ENCODE measurements around the gene PTPRG.

The PTPRG gene

DNA sequence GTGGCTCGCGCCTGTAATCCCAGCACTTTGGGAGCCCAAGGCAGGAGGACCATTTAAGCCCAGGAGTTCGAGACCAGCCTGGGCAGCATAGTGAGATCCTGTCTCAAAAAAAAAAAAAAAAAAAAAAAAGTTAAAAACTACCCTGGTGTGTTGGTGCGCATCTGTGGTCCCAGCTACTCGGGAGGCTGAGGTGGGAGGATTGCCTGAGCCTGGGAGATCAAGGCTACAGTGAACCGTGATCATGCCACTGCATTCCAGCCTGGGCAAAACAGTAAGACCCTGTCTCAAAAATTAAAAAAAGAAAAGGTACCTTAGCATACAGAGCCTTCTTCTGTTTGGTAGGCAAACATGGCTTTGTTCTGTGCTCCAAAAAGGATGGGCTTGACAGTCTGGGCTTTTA lies 57.5 kb downstream of the PTPRG start:
- DNase-seq (ENCODE audit: low read depth), result no peak

DNA sequence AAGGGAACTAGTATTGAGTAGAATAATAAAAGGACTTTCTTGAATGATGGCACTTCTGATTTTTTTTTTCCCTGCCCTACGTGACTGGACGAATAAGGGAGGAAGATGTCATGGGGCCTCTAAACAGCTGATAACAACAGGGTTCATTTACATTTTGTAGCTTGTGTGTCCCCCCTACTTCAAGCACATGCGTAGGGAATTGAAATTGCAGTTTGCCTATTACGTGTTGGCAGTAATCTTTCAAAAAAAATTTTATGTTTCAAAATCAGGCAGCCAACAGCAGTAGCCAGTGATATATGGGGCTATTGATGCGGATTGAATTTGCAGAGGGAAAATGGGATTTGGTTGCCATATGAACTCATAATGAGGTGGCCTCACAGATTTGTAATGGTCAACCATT lies 58.7 kb downstream of the PTPRG start:
- no peak for DNase-seq (ENCODE audit: low read depth)

DNA sequence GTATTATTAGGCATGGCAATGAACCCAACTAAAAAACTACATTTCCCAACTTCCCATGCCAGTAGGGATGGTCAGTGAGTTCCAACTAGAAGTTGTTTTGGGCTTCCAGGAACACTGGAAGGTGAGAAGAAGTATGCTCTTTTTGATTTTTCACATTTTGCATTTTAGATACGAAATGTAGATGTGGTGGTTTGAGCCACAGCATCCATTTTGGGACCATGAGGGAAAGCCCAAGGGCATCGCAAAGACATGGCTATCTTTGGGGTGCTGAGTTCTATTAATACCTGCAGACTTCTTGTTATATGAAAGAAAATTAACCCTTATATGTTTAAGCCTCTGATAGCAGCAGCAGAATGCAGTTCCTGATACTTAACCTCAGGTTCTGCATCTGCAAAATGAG lies 62.9 kb downstream of the PTPRG start:
- no peak for DNase-seq (ENCODE audit: low read depth)

DNA sequence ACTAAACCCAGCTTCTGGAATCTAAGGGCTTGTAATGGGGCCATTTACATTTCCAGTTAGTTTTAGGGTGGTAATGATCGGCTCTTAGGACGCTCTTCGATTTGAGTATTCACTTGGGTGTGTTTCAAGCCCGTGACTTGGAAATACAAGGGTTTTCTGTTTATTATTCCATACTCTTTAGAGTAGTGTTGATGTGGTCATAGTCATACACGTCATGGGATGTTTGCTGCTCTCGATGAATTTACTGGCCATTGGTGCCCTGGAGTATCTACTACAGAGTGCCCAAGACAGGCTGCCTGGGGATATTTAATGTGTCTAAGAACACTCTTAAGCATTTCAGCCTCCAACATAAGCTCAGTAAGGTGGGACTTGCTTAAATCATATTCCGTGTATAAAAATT lies 64.1 kb downstream of the PTPRG start:
- no peak for DNase-seq (ENCODE audit: low read depth)

DNA sequence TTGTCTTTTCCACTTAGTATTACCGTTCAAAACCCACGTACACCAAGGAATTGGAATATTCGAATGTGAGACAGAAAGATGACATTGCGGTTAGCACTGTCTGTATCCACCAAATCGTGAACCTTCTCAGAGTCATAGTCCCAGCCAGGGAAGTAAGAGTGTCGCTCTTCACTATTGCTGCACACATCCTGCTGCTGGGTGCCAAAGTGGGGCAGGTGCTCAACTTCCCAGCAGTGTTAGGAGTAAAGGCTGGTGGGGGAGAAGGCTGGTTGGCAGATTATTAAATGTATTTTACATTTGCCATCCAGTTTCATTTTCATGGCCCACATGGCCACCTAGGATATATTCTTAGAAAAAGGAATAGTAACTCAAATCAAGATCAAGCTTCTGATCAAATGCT lies 65.1 kb downstream of the PTPRG start:
- no peak for DNase-seq (ENCODE audit: low read depth)

DNA sequence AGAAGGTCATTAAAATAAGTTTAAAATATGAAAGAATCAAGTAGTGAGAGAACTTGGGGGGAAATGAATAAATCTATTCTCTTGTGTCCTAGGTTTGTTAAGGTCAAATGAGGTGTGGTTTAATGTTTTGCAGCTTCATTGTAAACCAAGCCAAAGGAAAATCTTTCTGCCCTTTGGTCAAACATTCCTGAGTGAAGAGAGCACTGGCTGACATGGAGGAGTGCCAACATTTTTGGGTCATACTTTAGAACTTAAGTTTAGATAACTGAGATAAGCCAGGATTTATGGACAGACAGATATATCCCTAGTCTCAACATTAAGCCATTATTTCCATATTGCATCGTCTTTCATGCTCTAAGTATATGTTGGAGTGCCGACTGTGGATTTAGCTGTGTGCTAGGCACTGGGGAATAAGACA lies 66.4 kb downstream of the PTPRG start:
- DNase-seq (ENCODE audit: low read depth), result peak; percentile 88

DNA sequence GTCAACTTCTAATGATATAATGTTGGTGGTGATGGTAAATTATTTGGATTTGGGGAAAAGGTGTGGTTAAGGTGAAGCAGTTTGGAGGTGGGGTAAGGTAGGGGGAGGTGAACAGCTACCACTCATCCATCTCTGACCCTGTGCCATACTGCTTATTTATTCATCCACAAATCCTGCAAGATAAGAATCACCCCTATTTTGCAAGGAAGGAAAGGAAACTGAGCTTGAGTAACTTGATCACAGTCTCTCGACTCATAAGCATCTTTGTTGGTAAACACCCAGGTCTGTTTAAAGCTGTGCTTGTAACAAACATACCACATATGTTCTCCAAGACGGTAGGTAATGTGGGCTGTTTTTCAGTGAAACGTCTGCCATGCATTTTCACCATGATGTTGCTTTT lies 67.3 kb downstream of the PTPRG start:
- no peak for DNase-seq (ENCODE audit: low read depth)

DNA sequence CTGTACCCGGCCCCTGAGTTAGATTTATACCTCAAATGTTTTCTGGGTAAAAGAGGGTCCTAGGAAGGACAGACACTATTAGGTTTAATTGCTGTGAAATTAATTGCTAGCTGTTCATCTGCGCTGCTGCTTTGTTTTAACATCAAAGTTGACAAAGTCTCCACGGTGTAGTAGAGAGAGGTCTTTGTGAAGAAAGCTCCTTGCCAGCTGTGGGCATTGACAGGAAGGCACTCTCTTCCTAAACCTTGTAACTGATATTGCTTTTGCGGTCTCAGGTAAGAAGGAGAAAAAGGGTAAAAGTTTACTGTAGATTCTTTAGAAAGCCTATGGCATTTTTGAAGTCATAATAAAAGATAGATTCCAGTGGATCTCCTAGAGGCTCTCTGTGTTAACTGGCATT lies 68.1 kb downstream of the PTPRG start:
- no peak for DNase-seq (ENCODE audit: low read depth)

DNA sequence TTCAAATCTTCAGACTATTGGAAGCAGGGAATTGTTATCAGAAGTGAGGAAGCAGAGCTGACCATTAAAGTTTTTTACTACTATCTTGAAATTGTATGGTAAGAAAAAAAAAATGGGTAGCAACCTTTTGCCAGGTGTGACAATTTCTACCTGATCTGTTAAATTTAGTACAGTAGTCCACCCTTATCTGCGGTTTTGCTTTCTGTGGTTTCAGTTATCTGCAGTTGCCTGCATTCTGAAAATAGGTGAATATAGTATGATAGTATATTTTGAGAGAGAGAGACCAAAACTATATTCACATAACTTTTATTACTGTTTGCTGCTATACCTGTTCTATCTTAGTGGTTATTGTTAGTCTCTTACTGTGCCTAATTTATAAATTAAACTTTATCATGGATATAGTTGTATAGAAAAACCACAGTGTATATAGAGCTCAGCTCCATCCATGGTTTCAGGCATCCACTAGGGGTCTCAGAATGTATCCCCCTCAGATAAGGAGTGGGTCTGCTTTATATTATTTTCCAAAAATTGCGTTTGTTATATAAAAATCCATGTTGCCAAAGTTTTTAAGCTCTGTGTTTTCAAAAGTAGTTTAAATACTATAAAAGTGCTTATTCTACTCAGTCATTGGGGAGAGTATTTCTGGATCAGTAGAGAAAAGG lies 69.9 kb downstream of the PTPRG start:
- no peak for DNase-seq (ENCODE audit: low read depth)

DNA sequence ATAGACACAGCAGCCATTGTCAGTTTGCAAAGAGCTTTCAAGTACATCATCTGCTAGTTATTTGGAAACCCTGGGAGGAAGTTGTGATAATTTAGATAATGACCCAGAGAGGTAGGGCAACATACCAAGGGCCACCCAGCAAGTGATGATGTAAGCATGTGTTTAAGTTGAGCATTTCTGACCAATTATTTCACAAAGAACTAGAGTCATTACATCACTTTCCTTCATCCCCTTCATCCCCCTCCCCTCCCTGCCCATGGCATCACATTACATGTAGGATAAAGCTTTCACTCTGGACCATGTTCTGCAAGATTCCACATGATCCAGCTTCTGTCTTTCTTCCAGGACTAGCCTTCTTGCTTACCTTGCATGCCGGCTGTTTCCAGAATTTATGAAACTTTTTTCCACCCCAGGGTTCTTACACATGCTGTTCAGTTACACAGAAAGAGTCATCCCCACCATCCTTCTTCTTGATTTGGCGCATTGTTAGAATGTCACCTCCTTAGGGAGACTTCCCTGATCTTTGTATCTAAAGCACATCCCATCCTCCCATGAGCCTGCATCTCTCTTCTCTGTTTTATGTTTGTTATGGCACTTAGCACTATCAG lies 71.3 kb downstream of the PTPRG start:
- no peak for DNase-seq (ENCODE audit: low read depth)

DNA sequence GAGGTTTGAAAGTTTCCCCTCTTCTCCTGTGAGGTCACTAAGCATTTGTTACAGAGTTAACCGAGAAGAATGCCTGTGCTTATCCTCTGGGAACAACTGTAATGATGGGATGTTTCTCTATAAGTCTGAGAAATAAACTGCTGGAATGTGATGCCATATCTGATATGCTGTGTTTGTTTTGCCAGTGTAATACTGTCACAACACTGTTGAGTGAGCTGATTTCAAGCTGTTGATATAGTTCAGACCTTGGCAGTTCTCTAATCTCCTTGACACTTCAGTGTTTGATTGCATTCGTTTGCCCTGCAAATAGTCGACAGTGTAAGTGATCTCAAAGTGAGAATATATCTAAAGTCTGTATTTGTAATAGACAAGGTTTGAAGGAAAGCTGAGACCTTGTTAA lies 73.3 kb downstream of the PTPRG start:
- no peak for DNase-seq (ENCODE audit: low read depth)

DNA sequence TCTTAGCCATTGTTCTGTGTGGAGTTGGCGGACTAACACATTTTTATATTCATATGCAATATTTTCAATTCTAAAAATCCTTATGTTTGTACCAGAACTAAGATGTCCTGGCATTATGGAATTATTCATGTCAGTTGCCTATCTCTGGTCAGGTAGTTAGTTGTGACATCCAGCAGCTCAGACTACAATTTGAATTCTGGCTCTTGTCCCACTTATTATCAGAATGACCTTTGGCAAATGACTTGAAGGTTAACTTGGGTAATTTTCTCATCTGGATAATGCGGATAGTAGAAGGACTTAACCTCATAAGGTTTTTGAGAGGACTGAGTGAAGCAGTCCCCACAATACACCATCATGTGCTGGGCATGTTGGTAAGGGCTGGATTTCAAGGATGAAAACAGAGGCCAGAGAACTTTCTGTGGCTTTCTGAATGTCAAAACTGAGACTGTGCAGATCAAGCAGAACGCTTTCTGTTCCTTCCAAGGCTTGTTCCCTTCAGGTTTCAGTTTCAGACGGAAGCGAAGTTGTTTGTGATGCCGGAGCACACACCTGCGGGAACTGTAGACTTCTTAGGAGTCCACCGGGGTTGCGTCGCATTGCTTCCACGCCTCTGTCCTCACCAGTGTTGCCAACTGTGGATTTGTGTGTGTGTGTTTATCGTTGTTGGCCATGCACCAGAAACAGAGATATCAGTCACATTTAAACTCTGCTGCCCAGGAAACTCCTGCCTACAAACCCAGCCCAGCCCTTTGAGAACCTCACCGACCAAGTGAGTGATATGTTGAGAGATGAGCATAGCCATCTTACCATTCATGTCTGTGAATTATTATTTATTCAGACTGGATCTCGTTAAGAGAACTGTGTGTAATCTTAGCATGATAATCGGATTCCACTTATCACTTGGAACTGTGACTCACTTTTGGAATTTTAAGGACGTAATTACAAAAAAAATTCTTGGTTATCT lies 76.0 kb downstream of the PTPRG start:
- DNase-seq (ENCODE audit: low read depth), result no peak

DNA sequence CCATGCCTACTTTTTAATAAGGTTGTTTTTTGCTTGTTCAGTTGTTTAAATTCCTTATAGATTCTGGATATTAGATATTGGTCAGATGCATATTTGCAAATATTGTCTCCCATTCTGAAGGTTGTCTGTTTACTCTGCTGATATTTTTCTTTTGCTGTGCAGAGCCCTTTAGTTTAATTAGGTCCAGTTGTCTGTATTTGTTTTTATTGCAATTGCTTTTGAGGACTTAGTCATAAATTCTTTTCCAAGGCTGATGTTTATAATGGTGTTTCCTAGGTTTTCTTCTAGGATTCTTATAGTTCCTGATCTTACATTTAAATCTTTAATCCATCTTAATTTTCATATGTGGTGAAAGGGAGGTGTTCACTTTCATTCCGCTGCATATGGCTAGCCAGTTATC lies 77.4 kb downstream of the PTPRG start:
- no peak for DNase-seq (ENCODE audit: low read depth)

DNA sequence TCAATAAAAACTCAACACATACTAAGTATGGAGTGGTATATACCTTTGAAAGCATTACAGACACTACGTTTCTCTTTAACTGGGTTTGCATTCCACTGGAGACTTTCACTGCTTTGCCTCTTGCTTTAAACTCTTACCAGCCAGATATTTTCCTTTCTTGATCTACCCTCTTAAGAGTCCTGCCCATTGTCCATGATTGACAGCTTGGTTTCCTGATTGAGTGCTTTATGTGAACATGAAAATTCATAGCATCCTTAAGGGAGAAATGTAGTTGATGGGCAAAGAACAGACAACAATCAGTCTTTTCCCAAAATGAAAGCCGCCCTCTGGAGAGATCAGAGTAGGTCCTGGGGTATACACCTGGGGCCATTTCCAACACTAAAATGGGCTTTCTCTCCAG lies 78.6 kb downstream of the PTPRG start:
- no peak for DNase-seq (ENCODE audit: low read depth)

DNA sequence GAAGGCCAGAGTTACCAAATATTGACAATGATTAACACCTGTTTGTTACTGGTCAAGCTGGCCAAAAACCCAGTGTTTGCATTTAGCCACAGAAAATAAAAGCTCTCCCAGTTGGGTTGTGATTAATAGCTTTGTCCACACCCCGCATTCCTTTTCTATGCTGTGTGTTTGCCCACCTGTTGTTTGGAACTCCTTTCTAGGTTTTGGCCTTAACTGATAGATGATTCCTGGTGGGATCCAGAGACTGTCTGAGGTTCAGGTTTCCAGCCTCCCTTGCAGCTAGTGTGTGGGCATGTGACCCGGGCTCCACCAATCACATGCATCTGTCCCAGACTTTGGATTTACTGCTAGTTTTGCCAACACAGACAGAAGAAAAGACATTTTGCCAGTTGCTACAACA lies 83.8 kb downstream of the PTPRG start:
- DNase-seq (ENCODE audit: low read depth), result no peak

DNA sequence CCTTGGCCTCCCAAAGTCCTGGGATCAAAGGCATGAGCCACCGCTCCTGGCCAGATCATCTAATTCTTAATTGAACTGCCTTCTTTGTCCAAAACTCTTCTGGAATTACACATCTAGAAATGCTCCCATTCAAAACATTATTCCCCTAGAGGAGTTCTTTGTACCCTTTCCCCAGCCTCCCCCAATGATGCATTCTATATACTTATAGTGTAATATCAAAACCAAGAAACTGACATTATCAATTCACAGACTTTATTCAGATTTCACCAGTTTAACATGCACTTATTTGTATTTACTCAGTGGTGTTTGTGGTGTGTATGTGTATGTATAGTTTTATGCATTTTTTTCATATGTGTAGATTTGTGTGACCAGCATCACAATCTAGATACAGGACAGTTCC lies 85.0 kb downstream of the PTPRG start:
- DNase-seq (ENCODE audit: low read depth), result no peak

DNA sequence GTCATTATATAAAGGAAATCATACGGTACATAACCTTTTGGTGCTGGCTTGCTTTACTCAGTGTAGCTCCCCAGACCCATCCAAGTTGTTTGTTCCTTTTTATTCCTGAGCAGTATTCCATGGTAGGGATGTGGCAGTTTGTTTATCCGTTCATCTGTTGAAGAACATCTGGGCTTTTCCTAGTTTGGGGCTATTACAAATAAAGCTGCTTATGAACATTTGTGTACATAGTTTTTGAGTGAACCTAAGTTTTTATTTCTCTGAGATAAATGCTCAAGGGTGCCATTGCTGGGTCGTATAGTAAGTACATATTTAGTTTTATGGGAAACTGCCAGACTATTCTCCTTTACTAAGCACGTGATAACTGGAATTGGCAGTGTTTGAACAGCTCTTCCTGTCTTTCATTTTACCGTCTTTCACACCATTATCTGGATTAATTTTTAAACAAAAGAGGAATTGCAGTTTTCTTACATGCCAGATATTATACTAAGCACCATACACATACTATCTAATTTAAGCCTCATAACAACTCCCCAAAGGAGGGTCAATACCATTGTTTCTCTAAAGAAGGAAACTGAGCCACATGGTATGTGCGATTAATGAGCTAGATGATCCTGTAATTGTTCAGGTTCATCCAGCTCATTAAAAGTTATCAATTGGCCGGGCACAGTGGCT lies 85.6 kb downstream of the PTPRG start:
- no peak for DNase-seq (ENCODE audit: low read depth)

DNA sequence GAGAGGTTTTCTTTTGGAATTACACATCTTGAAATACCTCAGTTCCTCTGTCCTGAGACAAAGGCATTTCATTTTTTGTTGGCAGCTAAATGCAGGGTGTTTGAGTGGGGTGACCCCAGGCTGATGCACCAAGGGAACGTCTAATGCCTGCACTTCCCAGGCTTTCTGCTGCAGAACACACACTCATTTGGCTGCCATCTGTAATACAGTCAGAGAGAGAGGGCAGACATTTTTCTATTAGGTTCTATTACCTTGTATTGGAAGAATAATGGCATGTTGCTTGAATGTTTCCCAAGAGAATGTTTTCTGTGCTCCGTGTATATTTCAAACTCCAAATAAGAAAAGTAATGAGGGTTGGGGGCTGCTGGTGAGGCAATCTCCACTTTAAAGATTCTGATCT lies 87.1 kb downstream of the PTPRG start:
- DNase-seq (ENCODE audit: low read depth), result no peak

DNA sequence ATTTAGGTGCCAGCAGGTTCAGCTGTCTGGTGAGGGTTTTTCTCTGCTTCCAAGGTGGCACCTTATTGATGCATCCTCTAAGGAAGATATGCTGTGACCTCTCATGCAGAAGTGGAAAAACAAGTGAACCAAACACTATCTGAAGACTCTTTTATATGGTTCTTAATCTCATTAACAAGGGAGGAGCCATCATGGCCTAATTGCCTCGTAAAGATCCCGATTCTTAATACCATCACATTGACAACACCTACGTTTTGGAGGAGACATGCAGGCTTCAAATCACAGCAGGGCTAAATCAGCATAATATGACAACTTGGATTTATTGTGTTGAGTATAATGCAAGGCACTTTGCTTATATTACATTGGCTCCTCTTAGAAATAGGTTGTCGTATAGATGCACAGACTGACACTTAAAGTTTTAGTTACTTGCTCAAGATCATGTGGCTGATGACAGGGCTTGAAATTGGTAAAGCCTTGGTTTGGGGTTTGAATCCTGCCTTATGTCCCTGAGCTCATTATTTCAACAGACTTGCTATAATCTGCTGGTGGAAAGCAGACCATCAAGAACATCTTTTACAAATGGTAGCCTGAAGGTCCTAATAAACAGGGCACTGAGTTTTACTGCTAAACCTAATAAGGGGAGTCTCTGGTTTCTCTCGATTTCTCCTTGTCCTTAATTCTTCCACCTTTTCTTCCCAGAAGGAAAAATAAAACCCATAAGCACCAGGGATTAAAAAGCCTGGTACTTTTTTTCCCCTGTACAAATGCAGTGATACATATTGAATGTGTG lies 88.2 kb downstream of the PTPRG start:
- DNase-seq (ENCODE audit: low read depth), result no peak

DNA sequence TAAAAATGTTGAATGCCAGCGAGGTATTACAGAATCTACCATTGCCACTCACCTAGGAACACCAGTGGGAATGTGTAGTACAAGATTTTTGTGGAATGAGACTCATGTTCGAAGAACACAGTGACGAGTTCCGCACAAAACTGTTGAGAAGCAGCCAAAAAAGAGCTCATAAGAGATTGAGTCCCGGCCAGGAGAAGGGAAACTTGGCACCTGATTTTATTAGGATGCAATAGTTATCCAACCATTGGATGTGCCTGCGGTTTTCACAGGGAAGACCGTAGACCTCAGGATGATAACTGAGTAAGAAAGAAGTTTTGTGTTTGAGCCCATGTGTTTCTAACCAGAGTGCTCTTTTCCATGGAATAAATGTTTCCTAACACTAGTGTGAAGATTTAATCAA lies 88.9 kb downstream of the PTPRG start:
- DNase-seq (ENCODE audit: low read depth), result no peak

DNA sequence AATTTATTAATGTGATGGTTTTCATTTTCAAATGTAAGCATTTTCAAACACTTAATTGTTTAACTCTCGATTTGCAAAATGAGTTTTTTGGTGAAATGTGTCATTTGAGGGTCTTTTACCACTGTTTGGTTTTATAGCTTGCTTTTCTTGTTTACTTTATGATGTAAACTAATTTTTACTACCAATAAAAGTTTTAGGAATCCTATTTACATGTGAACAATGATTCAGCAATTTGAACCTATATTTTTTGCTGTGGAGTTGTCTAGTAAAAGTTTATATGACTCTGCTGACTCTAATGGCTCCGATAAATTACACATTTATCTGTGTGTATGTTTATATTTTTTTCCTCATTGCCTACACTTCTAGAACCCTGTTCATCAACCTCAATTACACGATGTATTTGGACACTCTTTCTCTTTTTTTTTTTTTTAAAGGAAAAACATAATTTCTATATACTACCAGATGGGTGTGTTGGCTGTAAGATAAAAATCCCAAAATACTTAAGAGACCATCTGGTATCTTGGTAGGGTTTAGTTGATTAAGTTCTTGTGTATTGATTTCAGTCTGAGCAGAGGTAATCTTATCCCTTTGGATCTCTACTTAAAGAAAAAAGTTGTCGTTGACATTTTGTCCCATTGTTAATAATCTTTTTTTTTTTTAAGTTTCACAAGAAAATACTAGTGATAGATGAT lies 89.5 kb downstream of the PTPRG start:
- no peak for DNase-seq (ENCODE audit: low read depth)
